ENCODE results near the gene PEX5L.

GRCh38 chr3:179852142-179852905 lies 184.4 kb downstream of the PEX5L start:
- peak; percentile 22 to 30 for TF ChIP-seq CTCF (conservative IDR thresholded peaks at IDR 0.05 in 1 of 2, IDR thresholded peaks at IDR 0.05 in 1 of 2; ENCODE audit: low read depth in 1 of 2, low read length in 2 of 2)
- no peak for TF ChIP-seq EZH2 (IDR thresholded peaks at IDR 0.05; ENCODE audit: low read length, missing control alignments)

All from fibroblast of lung (primary cell).